Measurements from ENCODE around the gene NDFIP2.

The NDFIP2 gene

DNA sequence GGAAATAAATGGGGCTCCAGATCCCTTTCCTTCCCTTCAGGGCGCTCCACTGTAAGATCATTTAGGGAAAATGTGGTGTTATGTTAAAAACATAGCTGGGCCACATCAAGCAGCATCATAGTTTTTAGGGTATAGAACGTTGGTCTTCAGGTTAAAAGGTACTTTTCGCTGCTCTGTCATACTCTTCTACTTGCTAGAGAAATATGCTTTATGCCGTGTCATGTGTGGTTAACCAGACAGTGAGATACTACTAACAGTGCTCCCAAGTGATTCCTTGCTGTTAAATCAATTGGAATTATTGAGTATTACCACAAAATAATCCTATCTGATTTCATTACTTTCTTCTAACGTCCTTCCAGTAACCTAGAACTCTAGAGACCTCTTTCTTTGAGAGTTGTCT, 1.1 kb upstream of the NDFIP2 start:
- no CpG with 5 or more reads among the region's 5 CpGs for WGBS (ENCODE audit: extremely low coverage, insufficient coverage, insufficient read length)

GRCh38 chr13:79481685-79482052, 714 bp downstream of the NDFIP2 start:
- peak overlapping the region; percentile 88 for H2BK120ac ChIP-seq (ENCODE audit: insufficient read depth, low read length, poor library complexity)
- no peaks in the 10 kb centered on the region for H3K27me3 ChIP-seq (ENCODE audit: insufficient read depth, low read length)
- H4K91ac ChIP-seq (ENCODE audit: low read depth, low read length) = peak overlapping the region; percentile 84
- peak overlapping the region; percentile 79 for H4K12ac ChIP-seq (ENCODE audit: low read depth, low read length)
- no peaks in the 10 kb centered on the region for H3K9me3 ChIP-seq (ENCODE audit: insufficient read depth, low read depth, low read length)
- H3K9ac ChIP-seq (ENCODE audit: low read length) = peak overlapping the region; percentile 92
- H3K79me2 ChIP-seq (ENCODE audit: control insufficient read depth, insufficient read depth, low read length, poor library complexity) = peaks cover 10% of the 10 kb centered on the region
- peak overlapping the region; percentile 86 for H2BK5ac ChIP-seq (ENCODE audit: low read depth, low read length, poor library complexity)
- H3K23ac ChIP-seq (ENCODE audit: low read length) = no peak overlapping the region
- peaks cover 4 to 10% of the 10 kb centered on the region in 2 experiments for H3K4me1 ChIP-seq (ENCODE audit: control insufficient read depth in 1 of 2, insufficient read depth in 2 of 2, low read length in 2 of 2)
- no CpG with 5 or more reads among the region's 12 CpGs for WGBS (ENCODE audit: extremely low coverage, insufficient coverage, insufficient read length)
- H3K4me2 ChIP-seq (ENCODE audit: low read length) = peak overlapping the region; percentile 79
- peaks cover 7% of the 10 kb centered on the region for H3K79me1 ChIP-seq (ENCODE audit: low read length)
- peak overlapping the region; percentile 92 for H3K14ac ChIP-seq (ENCODE audit: low read length)
- peak in 1 of 2 donors; percentile 51 for DNase-seq
- H3K4ac ChIP-seq (ENCODE audit: low read depth, low read length) = peak overlapping the region; percentile 19
- no peaks in the 10 kb centered on the region for H3K36me3 ChIP-seq (ENCODE audit: control insufficient read depth in 1 of 2, insufficient read depth in 2 of 2, low read length in 2 of 2)
- H3K4me3 ChIP-seq (ENCODE audit: low read depth, low read length) = peak overlapping the region; percentile 96
- H2AK5ac ChIP-seq (ENCODE audit: low read length) = no peak overlapping the region
- peak overlapping the region; percentile 91 for H4K8ac ChIP-seq (ENCODE audit: low read depth, low read length)
- H3K27ac ChIP-seq (ENCODE audit: low read depth, low read length) = peak overlapping the region; percentile 93
- peak overlapping the region; percentile 75 for H2AFZ ChIP-seq (ENCODE audit: insufficient read depth, low read length, poor library complexity)
- H3K18ac ChIP-seq (ENCODE audit: low read length) = no peak overlapping the region
- no peak overlapping the region for H2BK12ac ChIP-seq (ENCODE audit: low read length)

More for the DNA sequence above, 1.1 kb upstream of the NDFIP2 start:
- Histone ChIP-seq H3K14ac (ENCODE audit: low read length) (no peak overlapping the region), H3K9ac (ENCODE audit: low read length) (no peak overlapping the region), H4K91ac (ENCODE audit: low read depth, low read length) (no peak overlapping the region), H2AK5ac (ENCODE audit: low read length) (no peak overlapping the region), H4K12ac (ENCODE audit: low read depth, low read length) (no peak overlapping the region), H2BK12ac (ENCODE audit: low read length) (no peak overlapping the region), H3K4me2 (ENCODE audit: low read length) (no peak overlapping the region), H3K23ac (ENCODE audit: low read length) (no peak overlapping the region), H3K4me1 (ENCODE audit: control insufficient read depth in 1 of 2, insufficient read depth in 2 of 2, low read length in 2 of 2) (peaks cover 4 to 7% of the 10 kb centered on the region in 2 experiments), H2BK120ac (ENCODE audit: insufficient read depth, low read length, poor library complexity) (no peak overlapping the region), H3K18ac (ENCODE audit: low read length) (no peak overlapping the region), H3K79me1 (ENCODE audit: low read length) (peaks cover 7% of the 10 kb centered on the region), H3K79me2 (ENCODE audit: control insufficient read depth, insufficient read depth, low read length, poor library complexity) (peaks cover 7% of the 10 kb centered on the region), H3K36me3 (ENCODE audit: control insufficient read depth in 1 of 2, insufficient read depth in 2 of 2, low read length in 2 of 2) (no peaks in the 10 kb centered on the region), H3K9me3 (ENCODE audit: insufficient read depth, low read depth, low read length) (no peaks in the 10 kb centered on the region), H2BK5ac (ENCODE audit: low read depth, low read length, poor library complexity) (no peak overlapping the region), H3K4me3 (ENCODE audit: low read depth, low read length) (no peak overlapping the region), H2AFZ (ENCODE audit: insufficient read depth, low read length, poor library complexity) (no peak overlapping the region), H3K4ac (ENCODE audit: low read depth, low read length) (no peak overlapping the region), H3K27me3 (ENCODE audit: insufficient read depth, low read length) (no peaks in the 10 kb centered on the region), H3K27ac (ENCODE audit: low read depth, low read length) (no peak overlapping the region), H4K8ac (ENCODE audit: low read depth, low read length) (no peak overlapping the region)
- DNase-seq = no peak

- Histone ChIP-seq H2BK120ac (ENCODE audit: insufficient read depth, low read length, poor library complexity) (no peak overlapping the region), H3K4me3 (ENCODE audit: low read depth, low read length) (no peak overlapping the region), H3K27ac (ENCODE audit: low read depth, low read length) (no peak overlapping the region), H3K79me2 (ENCODE audit: control insufficient read depth, insufficient read depth, low read length, poor library complexity) (peaks cover 10% of the 10 kb centered on the region), H3K4ac (ENCODE audit: low read depth, low read length) (peak overlapping the region; percentile 87), H3K4me2 (ENCODE audit: low read length) (peak overlapping the region; percentile 74), H3K79me1 (ENCODE audit: low read length) (peaks cover 7% of the 10 kb centered on the region), H3K36me3 (ENCODE audit: control insufficient read depth in 1 of 2, insufficient read depth in 2 of 2, low read length in 2 of 2) (no peaks in the 10 kb centered on the region), H3K9ac (ENCODE audit: low read length) (no peak overlapping the region), H2BK12ac (ENCODE audit: low read length) (no peak overlapping the region), H2AK5ac (ENCODE audit: low read length) (no peak overlapping the region), H3K4me1 (ENCODE audit: control insufficient read depth in 1 of 2, insufficient read depth in 2 of 2, low read length in 2 of 2) (peaks cover 4 to 10% of the 10 kb centered on the region in 2 experiments), H3K9me3 (ENCODE audit: insufficient read depth, low read depth, low read length) (no peaks in the 10 kb centered on the region), H4K91ac (ENCODE audit: low read depth, low read length) (no peak overlapping the region), H3K27me3 (ENCODE audit: insufficient read depth, low read length) (no peaks in the 10 kb centered on the region), H3K14ac (ENCODE audit: low read length) (no peak overlapping the region), H3K23ac (ENCODE audit: low read length) (no peak overlapping the region), H4K12ac (ENCODE audit: low read depth, low read length) (no peak overlapping the region), H2AFZ (ENCODE audit: insufficient read depth, low read length, poor library complexity) (no peak overlapping the region), H2BK5ac (ENCODE audit: low read depth, low read length, poor library complexity) (no peak overlapping the region), H4K8ac (ENCODE audit: low read depth, low read length) (no peak overlapping the region), H3K18ac (ENCODE audit: low read length) (no peak overlapping the region)
- no CpG with 5 or more reads among the region's 3 CpGs for WGBS (ENCODE audit: extremely low coverage, insufficient coverage, insufficient read length)
- DNase-seq = peak in 1 of 2 donors; percentile 89
Observed at GRCh38 chr13:79482281-79482970, 1.5 kb downstream of the NDFIP2 start.

GRCh38 chr13:79483086-79483706, 2.2 kb downstream of the NDFIP2 start:
- Histone ChIP-seq H3K79me1 (ENCODE audit: low read length) (peaks cover 7% of the 10 kb centered on the region), H3K14ac (ENCODE audit: low read length) (no peak overlapping the region), H2BK5ac (ENCODE audit: low read depth, low read length, poor library complexity) (no peak overlapping the region), H3K4me3 (ENCODE audit: low read depth, low read length) (no peak overlapping the region), H3K79me2 (ENCODE audit: control insufficient read depth, insufficient read depth, low read length, poor library complexity) (peaks cover 10% of the 10 kb centered on the region), H3K9me3 (ENCODE audit: insufficient read depth, low read depth, low read length) (no peaks in the 10 kb centered on the region), H4K12ac (ENCODE audit: low read depth, low read length) (no peak overlapping the region), H3K23ac (ENCODE audit: low read length) (no peak overlapping the region), H4K91ac (ENCODE audit: low read depth, low read length) (no peak overlapping the region), H3K9ac (ENCODE audit: low read length) (no peak overlapping the region), H2AFZ (ENCODE audit: insufficient read depth, low read length, poor library complexity) (no peak overlapping the region), H3K4me1 (ENCODE audit: control insufficient read depth in 1 of 2, insufficient read depth in 2 of 2, low read length in 2 of 2) (peaks cover under 1 to 6% of the 10 kb centered on the region in 2 experiments), H2AK5ac (ENCODE audit: low read length) (no peak overlapping the region), H3K36me3 (ENCODE audit: control insufficient read depth in 1 of 2, insufficient read depth in 2 of 2, low read length in 2 of 2) (no peaks in the 10 kb centered on the region), H3K27ac (ENCODE audit: low read depth, low read length) (no peak overlapping the region), H3K4me2 (ENCODE audit: low read length) (no peak overlapping the region), H3K4ac (ENCODE audit: low read depth, low read length) (no peak overlapping the region), H4K8ac (ENCODE audit: low read depth, low read length) (no peak overlapping the region), H3K27me3 (ENCODE audit: insufficient read depth, low read length) (no peaks in the 10 kb centered on the region), H2BK12ac (ENCODE audit: low read length) (no peak overlapping the region), H2BK120ac (ENCODE audit: insufficient read depth, low read length, poor library complexity) (no peak overlapping the region), H3K18ac (ENCODE audit: low read length) (no peak overlapping the region)
- DNase-seq = no peak
- WGBS (ENCODE audit: extremely low coverage, insufficient coverage, insufficient read length) = no CpG with 5 or more reads among the region's 4 CpGs
